K562 (cell line): Measurements from ENCODE around the gene SHB.

Source experiments
- ATF7 ChIP-seq: fragments of 450-650 bp; IDR thresholded peaks from 2 replicates; pipeline ENCODE4 v1.7.1; 2014; ENCODE audit warnings: mild to moderate bottlenecking, moderate library complexity
- BHLHE40 ChIP-seq: IDR thresholded peaks from 2 replicates; pipeline ENCODE4 v1.6.1; 2011; ENCODE audit warnings: low read length, improper control_type of control experiment
- FIP1L1 ChIP-seq: fragments of 200-400 bp; formaldehyde crosslinking; IDR thresholded peaks from 2 replicates; pipeline ENCODE4 v1.6.1; 2018; ENCODE audit warnings: mild to moderate bottlenecking, low read depth, low read length; ENCODE audit not compliant: poor library complexity, severe bottlenecking
- RCOR1 ChIP-seq, 2 experiments: IDR thresholded peaks; 2 replicates each; pipeline ENCODE4 v1.6.1; 2012; ENCODE audit warnings: low read depth in 2 of 2, low read length in 2 of 2, borderline replicate concordance in 1 of 2, improper control_type of control experiment in 1 of 2
- SMAD3 ChIP-seq: fragments of 450-650 bp; formaldehyde crosslinking; conservative IDR thresholded peaks from 2 replicates; pipeline ENCODE4 v1.4.0; 2020; ENCODE audit warnings: mild to moderate bottlenecking
- SMARCB1 ChIP-seq: IDR thresholded peaks from 2 replicates; pipeline ENCODE4 v1.6.1; 2011; ENCODE audit warnings: improper control_type of control experiment, low read depth; ENCODE audit not compliant: insufficient read length
- TF ChIP-seq, protein P1 (sequence below), 2 experiments: fragments of 450-650 bp in 1 of 2; IDR thresholded peaks; 2 replicates each; pipeline ENCODE4 v1.6.1; 2011 to 2017; ENCODE audit warnings: low read depth in 2 of 2, antibody characterized with exemption in 1 of 2, borderline replicate concordance in 1 of 2, low read length in 1 of 2, mild to moderate bottlenecking in 1 of 2, mixed read lengths in 1 of 2; ENCODE audit not compliant: control insufficient read depth in 1 of 2
- TF ChIP-seq, protein P2 (sequence below), 2 experiments: fragments of 450-650 bp; formaldehyde crosslinking in 1 of 2; IDR thresholded peaks; 2 replicates each; pipeline versions ENCODE4 v1.4.0 to v1.6.1; 2014 to 2020; ENCODE audit warnings: mild to moderate bottlenecking in 2 of 2, borderline replicate concordance in 1 of 2, low read depth in 1 of 2

- TF ChIP-seq BHLHE40 (no peak), ATF7 (no peak), RCOR1 (IDR thresholded peaks at IDR 0.05; ENCODE audit: borderline replicate concordance in 1 of 2, low read depth in 2 of 2, low read length in 2 of 2) (no peak), FIP1L1 (no peak), SMAD3 (no peak), SMARCB1 (no peak)
- TF ChIP-seq, protein P1, sequence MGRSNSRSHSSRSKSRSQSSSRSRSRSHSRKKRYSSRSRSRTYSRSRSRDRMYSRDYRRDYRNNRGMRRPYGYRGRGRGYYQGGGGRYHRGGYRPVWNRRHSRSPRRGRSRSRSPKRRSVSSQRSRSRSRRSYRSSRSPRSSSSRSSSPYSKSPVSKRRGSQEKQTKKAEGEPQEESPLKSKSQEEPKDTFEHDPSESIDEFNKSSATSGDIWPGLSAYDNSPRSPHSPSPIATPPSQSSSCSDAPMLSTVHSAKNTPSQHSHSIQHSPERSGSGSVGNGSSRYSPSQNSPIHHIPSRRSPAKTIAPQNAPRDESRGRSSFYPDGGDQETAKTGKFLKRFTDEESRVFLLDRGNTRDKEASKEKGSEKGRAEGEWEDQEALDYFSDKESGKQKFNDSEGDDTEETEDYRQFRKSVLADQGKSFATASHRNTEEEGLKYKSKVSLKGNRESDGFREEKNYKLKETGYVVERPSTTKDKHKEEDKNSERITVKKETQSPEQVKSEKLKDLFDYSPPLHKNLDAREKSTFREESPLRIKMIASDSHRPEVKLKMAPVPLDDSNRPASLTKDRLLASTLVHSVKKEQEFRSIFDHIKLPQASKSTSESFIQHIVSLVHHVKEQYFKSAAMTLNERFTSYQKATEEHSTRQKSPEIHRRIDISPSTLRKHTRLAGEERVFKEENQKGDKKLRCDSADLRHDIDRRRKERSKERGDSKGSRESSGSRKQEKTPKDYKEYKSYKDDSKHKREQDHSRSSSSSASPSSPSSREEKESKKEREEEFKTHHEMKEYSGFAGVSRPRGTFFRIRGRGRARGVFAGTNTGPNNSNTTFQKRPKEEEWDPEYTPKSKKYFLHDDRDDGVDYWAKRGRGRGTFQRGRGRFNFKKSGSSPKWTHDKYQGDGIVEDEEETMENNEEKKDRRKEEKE (IDR thresholded peaks at IDR 0.05; ENCODE audit: borderline replicate concordance in 1 of 2, control insufficient read depth in 1 of 2, low read depth in 2 of 2, low read length in 1 of 2): no peak
- TF ChIP-seq, protein P2, sequence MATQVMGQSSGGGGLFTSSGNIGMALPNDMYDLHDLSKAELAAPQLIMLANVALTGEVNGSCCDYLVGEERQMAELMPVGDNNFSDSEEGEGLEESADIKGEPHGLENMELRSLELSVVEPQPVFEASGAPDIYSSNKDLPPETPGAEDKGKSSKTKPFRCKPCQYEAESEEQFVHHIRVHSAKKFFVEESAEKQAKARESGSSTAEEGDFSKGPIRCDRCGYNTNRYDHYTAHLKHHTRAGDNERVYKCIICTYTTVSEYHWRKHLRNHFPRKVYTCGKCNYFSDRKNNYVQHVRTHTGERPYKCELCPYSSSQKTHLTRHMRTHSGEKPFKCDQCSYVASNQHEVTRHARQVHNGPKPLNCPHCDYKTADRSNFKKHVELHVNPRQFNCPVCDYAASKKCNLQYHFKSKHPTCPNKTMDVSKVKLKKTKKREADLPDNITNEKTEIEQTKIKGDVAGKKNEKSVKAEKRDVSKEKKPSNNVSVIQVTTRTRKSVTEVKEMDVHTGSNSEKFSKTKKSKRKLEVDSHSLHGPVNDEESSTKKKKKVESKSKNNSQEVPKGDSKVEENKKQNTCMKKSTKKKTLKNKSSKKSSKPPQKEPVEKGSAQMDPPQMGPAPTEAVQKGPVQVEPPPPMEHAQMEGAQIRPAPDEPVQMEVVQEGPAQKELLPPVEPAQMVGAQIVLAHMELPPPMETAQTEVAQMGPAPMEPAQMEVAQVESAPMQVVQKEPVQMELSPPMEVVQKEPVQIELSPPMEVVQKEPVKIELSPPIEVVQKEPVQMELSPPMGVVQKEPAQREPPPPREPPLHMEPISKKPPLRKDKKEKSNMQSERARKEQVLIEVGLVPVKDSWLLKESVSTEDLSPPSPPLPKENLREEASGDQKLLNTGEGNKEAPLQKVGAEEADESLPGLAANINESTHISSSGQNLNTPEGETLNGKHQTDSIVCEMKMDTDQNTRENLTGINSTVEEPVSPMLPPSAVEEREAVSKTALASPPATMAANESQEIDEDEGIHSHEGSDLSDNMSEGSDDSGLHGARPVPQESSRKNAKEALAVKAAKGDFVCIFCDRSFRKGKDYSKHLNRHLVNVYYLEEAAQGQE (IDR thresholded peaks at IDR 0.05; ENCODE audit: borderline replicate concordance): no peak
- TF ChIP-seq, protein P2 (CRISPR knock-in tag; IDR thresholded peaks at IDR 0.05; ENCODE audit: low read depth): no peak
Observed at GRCh38 chr9:37967761-37968080, 101.3 kb downstream of the SHB start.
